Astrocyte of the cerebellum (primary cell): ENCODE data around the gene COQ10B.
A peak's percentile ranks its signal among the peaks of the same experiment; 100 is the strongest.

ENCODE experiments used
- DNase-seq: peaks from one replicate; pipeline ENCODE4 v3.0.0-alpha.2; 2011; ENCODE audit warnings: low read depth
- H3K4me3 ChIP-seq: 2 replicates; pipeline ENCODE4 v1.5.1; 2011; ENCODE audit warnings: mild to moderate bottlenecking, low read depth, low read length, moderate library complexity
- in situ Hi-C: cut with HindIII; loops from 2 replicates; pipeline ENCODE4 v1.10.0; 2017; ENCODE audit warnings: low sequenced_read_pairs
- TF ChIP-seq, protein P1 (sequence below): IDR thresholded peaks from 2 replicates; pipeline ENCODE4 v1.5.1; 2012; ENCODE audit warnings: low read length, low read depth, moderate library complexity, mild to moderate bottlenecking; ENCODE audit errors: missing control alignments

The COQ10B gene

DNA sequence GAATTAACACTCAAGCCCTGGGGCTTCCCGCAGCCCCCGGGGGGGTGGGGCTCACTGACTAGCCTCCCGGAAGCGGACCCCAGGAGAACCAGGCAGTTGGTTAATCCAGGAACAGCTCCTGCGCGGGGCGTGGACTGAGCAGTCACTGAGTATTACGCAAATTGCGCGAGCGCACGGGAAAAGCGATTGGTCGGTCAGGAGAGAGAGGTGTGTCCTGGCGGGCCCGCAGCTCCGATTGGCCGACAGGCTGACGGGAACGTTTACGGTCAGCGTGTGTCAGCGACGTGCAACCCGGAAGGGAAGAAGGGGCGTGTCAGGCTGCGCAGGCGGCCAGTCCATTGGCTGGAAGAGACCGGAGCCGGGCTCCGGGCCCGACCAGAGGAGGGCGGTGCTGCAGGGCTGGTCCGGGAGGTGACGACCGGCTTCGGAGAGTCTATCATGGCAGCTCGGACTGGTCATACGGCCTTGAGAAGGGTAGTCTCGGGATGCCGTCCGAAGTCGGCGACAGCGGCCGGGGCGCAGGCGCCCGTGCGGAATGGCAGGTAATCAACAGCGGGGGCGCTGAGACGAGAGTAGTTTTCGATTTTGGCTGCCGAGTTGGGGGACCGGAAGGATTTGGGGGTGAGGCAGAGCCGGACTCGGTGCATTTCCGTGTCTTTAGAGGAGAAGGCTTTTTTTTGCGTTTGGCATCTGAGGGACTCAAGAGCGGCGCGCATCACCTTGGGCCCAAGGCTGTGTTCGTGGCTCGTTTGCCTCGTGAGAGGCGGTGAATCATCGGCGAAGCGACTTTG, at the start of gene COQ10B:
COQ10B (plus strand) TSS at position 430 of the 791 bp plus-strand sequence; CDS start at position 439, 9 bp downstream.
- in situ Hi-C loops, result no loop called here
- peak; percentile 99 for DNase-seq
- H3K4me3 ChIP-seq, result peak within 1 kb of the TSS; percentile 72
- TF ChIP-seq, protein P1, sequence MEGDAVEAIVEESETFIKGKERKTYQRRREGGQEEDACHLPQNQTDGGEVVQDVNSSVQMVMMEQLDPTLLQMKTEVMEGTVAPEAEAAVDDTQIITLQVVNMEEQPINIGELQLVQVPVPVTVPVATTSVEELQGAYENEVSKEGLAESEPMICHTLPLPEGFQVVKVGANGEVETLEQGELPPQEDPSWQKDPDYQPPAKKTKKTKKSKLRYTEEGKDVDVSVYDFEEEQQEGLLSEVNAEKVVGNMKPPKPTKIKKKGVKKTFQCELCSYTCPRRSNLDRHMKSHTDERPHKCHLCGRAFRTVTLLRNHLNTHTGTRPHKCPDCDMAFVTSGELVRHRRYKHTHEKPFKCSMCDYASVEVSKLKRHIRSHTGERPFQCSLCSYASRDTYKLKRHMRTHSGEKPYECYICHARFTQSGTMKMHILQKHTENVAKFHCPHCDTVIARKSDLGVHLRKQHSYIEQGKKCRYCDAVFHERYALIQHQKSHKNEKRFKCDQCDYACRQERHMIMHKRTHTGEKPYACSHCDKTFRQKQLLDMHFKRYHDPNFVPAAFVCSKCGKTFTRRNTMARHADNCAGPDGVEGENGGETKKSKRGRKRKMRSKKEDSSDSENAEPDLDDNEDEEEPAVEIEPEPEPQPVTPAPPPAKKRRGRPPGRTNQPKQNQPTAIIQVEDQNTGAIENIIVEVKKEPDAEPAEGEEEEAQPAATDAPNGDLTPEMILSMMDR, result peak; percentile 19

DNA sequence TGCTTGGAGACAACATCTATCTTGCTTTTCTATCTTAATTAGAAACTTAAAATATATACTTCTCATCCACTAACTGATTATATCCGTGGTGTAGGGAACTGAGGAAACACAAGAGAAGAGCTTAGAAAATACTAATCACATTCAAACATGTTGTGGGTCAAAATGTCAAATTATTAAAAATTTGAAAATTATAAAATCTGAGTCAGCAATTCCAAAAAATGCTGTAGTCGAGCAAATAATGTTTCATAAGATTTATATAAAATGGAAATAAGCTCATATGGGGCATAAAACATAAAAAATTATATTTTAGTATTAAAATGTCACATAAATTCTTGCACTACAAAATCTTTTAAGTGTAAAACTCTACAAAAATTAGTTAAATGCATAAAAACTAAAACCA, 47.8 kb upstream of the COQ10B start:
- in situ Hi-C loops, result loop anchor here (5.0 kb wide), 1 partner anchor 72 kb away; no protein-coding TSS in a partner anchor
- no peak for DNase-seq
- H3K4me3 ChIP-seq, result no peak overlapping the region
- TF ChIP-seq, protein P1, result no peak

DNA sequence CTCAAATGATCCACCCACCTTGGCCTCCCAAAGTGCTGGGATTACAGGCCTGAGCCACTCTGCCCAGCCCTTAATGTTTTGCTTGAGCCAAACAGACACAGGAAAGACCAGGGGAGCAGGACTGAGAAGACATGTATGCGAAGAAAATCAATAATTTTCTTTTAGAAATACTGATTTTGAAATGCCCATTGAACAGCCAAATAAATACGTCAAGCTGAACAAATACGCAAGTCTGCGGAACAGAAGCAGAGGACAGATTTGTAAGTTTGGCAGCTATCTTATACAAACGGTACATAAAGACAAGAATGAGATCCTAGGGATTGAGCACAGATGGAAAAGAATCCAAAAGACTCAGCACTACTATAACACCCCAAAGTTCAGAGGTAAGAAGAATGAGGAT, 39.3 kb upstream of the COQ10B start:
- DNase-seq, result no peak
- TF ChIP-seq, protein P1, result no peak
- no peak overlapping the region for H3K4me3 ChIP-seq
- in situ Hi-C loops, result no loop called here

DNA sequence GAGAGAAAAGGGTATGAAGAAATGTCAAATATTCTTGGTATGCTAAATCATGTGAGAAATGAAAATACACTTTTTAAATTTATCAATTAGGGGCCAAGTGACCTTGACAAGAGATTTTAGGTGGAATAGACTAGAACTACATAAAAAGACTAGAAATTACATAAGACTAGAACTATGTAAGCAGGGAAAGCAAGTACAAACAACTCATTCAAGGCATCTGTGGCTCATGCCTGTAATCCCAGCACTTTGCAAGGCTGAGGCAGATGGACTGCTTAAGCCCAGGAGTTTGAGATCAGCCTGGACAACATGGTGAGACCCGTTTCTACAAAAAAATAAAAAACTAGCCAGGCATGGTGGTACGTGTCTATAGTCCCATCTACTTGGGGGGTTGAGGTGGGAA, 38.8 kb upstream of the COQ10B start:
- in situ Hi-C loops, result no loop called here
- no peak for DNase-seq
- TF ChIP-seq, protein P1, result no peak
- H3K4me3 ChIP-seq, result no peak overlapping the region

DNA sequence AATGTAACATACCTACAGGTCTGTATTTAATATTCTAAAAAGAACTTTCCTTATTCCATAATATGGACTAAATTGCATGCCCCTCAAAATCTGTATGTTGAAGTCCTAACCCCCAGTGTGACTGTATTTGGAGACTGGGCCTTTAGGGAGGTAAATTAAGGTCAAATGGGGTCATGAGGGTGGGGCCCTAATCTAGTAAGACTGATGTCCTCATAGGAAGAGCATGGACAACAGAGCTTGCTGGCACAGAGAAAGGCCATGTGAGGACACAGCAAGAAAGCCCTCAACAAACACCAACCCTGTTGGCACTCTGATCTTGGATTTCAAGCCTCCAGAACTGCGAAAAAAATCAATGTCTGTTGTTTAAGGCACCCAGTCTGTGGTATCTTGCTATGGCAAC, 37.1 kb upstream of the COQ10B start:
- no peak overlapping the region for H3K4me3 ChIP-seq
- in situ Hi-C loops, result no loop called here
- TF ChIP-seq, protein P1, result no peak
- no peak for DNase-seq

DNA sequence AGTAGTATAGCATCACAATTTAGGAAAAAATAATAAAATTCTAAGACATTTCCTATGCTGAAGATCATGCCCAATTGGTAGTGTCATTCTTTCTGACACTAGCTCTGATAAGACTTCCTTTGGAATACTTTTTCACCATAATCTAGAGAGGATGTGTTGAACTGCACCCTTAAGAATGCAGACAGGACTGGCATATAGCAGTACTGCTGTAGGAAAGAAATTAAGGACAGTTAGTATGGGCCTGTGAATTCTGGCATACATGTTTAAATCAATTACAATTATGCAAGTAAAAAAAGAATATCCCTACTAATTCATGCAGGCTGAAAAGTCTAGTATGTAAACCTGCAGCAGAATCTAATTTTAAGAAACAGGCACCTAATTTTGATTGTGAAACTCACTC, 33.9 kb upstream of the COQ10B start:
- TF ChIP-seq, protein P1, result no peak
- no peak overlapping the region for H3K4me3 ChIP-seq
- DNase-seq, result no peak
- in situ Hi-C loops, result no loop called here
